Mucosa of descending colon (tissue), 3 donors: Measurements from ENCODE around the gene RPS6KA5. TPM values are rescaled to one million over a fixed set of nuclear protein-coding genes. Genes with fewer than 3 reads are reported as not detected.
A peak's percentile ranks its signal among the peaks of the same experiment; 100 is the strongest.
"Not testable (repeated sequence)": the region's sequence is repeated elsewhere in the genome, so short reads cannot be mapped to it uniquely, and the experiment has no call there.

Source experiments
- ATAC-seq: fragments of 200-7000 bp; cut with Tn5 transposase; one replicate; pipeline ENCODE4 v1.9.1; 2020; ENCODE audit warnings: mild to moderate bottlenecking, moderate library complexity
- DNase-seq, 3 donors: peaks; one replicate each; pipeline ENCODE4 v3.0.0-alpha.2; 2020
- H3K36me3 ChIP-seq: fragments of 200-600 bp; one replicate; pipeline ENCODE4 v1.8.0; 2021; ENCODE audit warnings: low read depth, mild to moderate bottlenecking
- H3K4me1 ChIP-seq: fragments of 200-600 bp; one replicate; pipeline ENCODE4 v1.8.0; 2021; ENCODE audit warnings: low read depth, mild to moderate bottlenecking
- H3K4me3 ChIP-seq: fragments of 200-600 bp; one replicate; pipeline ENCODE4 v1.8.0; 2021; ENCODE audit warnings: mild to moderate bottlenecking
- H3K9me3 ChIP-seq: fragments of 200-600 bp; one replicate; pipeline ENCODE4 v1.8.0; 2021; ENCODE audit warnings: mild to moderate bottlenecking
- CTCF ChIP-seq: fragments of 200-600 bp; IDR thresholded peaks from one replicate; pipeline ENCODE4 v1.8.0; 2022; ENCODE audit warnings: antibody characterized with exemption, mild to moderate bottlenecking
- intact Hi-C, 2 donors: fragments of 100-400 bp; cut with DNase I in 1 of 2; cut with micrococcal nuclease in 1 of 2; formaldehyde crosslinking; loops; one replicate each; pipeline versions ENCODE4 v1.11.0 to v1.11.1; 2022; cut with DNase I, micrococcal nuclease
- long read RNA-seq, 2 donors: library from polyadenylated mRNA; unstranded; transcript quantifications; one replicate each; pipeline ENCODE4 v2.0.0, GENCODE V29; 2019 to 2021
- total RNA-seq, 3 donors: library from RNA; stranded (reverse); fragmentation: NEBNext Ultra II Directional in 2 of 3; extraction: Animal tissue kit (Norgen Biotek cat#: 25700) in 2 of 3; gene quantifications; one replicate each; pipeline versions ENCODE4 v1.2.1 to v1.2.4, GENCODE V29; 2021 to 2023
- donor health status: DM: no; HTN: no; CAD: no; lungs with moderate emphysema.
- donor health status: DM: no; HTN: no; CAD: no.
- donor health status: DM: no; HTN: yes; CAD: no.

RPS6KA5 gene
- total RNA-seq, result 10 to 100 TPM; 25.0 to 41.5 (median 27.2) TPM
- long read RNA-seq, donor 1, full-length matches to known transcripts, result 45 of 58 reads
- long read RNA-seq, donor 1, partial matches to known transcripts, result 6 of 58 reads
- long read RNA-seq, donor 1, other reads (novel, unspliced or antisense), result 7 of 58 reads
- long read RNA-seq, donor 2, full-length matches to known transcripts, result 12 of 19 reads
- long read RNA-seq, donor 2, partial matches to known transcripts, result 7 of 19 reads
- long read RNA-seq, donor 2, other reads (novel, unspliced or antisense), result 0 of 19 reads

GRCh38 chr14:91060351-91061055 lies at the start of gene RPS6KA5:
RPS6KA5 (minus strand) TSS chr14:91060641; CDS start chr14:91060434, 207 bp downstream.
- Histone ChIP-seq H3K4me1 (peaks cover 8% of the 10 kb centered on the region), H3K4me3 (peak within 1 kb of the TSS; percentile 69), H3K36me3 (peaks cover 8% of the 10 kb centered on the region), H3K9me3 (no peaks in the 10 kb centered on the region)
- TF ChIP-seq CTCF, result no peak
- intact Hi-C loops, result no loop called here
- peak; percentile 99 to 100 (median 100) for DNase-seq
- peak; percentile 92 for ATAC-seq

- intact Hi-C loops, result no loop called here
- Histone ChIP-seq H3K9me3 (no peaks in the 10 kb centered on the region), H3K36me3 (no peaks in the 10 kb centered on the region), H3K4me1 (peaks cover 15% of the 10 kb centered on the region), H3K4me3 (no peak overlapping the region)
- no peak for TF ChIP-seq CTCF
- DNase-seq (peak; percentile 65 to 71 (median 65)), ATAC-seq (peak; percentile 10)
Measured at GRCh38 chr14:91108941-91109611, 48.6 kb upstream of the RPS6KA5 start.

- ATAC-seq, result no peak
- no peaks in the 10 kb centered on the region for H3K4me1 ChIP-seq
- no peak overlapping the region for H3K4me3 ChIP-seq
- no peak for TF ChIP-seq CTCF
- DNase-seq, result no peak
- H3K36me3 ChIP-seq, result no peaks in the 10 kb centered on the region
- intact Hi-C loops, result no loop called here
- H3K9me3 ChIP-seq, result no peaks in the 10 kb centered on the region
Measured at GRCh38 chr14:91103116-91103515, 42.7 kb upstream of the RPS6KA5 start.

- Histone ChIP-seq H3K36me3 (no peaks in the 10 kb centered on the region), H3K4me3 (no peak overlapping the region), H3K4me1 (no peaks in the 10 kb centered on the region), H3K9me3 (no peaks in the 10 kb centered on the region)
- no peak for DNase-seq
- ATAC-seq, result no peak
- no peak for TF ChIP-seq CTCF
- intact Hi-C loops, result no loop called here
Measured at GRCh38 chr14:91100102-91100501, 39.7 kb upstream of the RPS6KA5 start.

- no peak overlapping the region for H3K4me3 ChIP-seq
- no peak for TF ChIP-seq CTCF
- no peaks in the 10 kb centered on the region for H3K36me3 ChIP-seq
- H3K9me3 ChIP-seq, result no peaks in the 10 kb centered on the region
- H3K4me1 ChIP-seq, result no peaks in the 10 kb centered on the region
- ATAC-seq (no peak), DNase-seq (no peak)
- intact Hi-C loops, result no loop called here
Measured at GRCh38 chr14:91098591-91098990, 38.1 kb upstream of the RPS6KA5 start.

GRCh38 chr14:91097657-91098056 lies 37.2 kb upstream of the RPS6KA5 start:
- H3K4me1 ChIP-seq, H3K9me3 ChIP-seq, H3K4me3 ChIP-seq, H3K36me3 ChIP-seq, intact Hi-C loops, DNase-seq: not testable (repeated sequence)
- peak; percentile 65 for ATAC-seq
